Endothelial cell of umbilical vein (primary cell): ENCODE measurements around the gene HNRNPLL. TPM values are rescaled to one million over a fixed set of nuclear protein-coding genes. Genes with fewer than 3 reads are reported as not detected.

ENCODE experiments used
- BruUV-seq: library from RNA; stranded (reverse); fragments of 400-500 nt; replicated peaks from 2 replicates; lab custom pipeline; 2021; lab: Mats Ljungman, UMichigan
- CTCF ChIA-PET: fragments of 300-600, 350-600 bp; sonication (Branson Sonifier 250); formaldehyde crosslinking; loops from one replicate; lab custom pipeline; 2021; ENCODE audit warnings: antibody characterized with exemption, inconsistent platforms; lab: Charles Lee
- POLR2A ChIA-PET: fragments of 300-600, 350-600 bp; sonication (Branson Sonifier 250); formaldehyde crosslinking; loops from one replicate; lab custom pipeline; 2021; ENCODE audit warnings: antibody characterized with exemption, inconsistent platforms; lab: Charles Lee
- DNase-seq: peaks from one replicate; pipeline ENCODE4 v3.0.0-alpha.2; 2011; ENCODE audit warnings: low read depth, low spot score
- FAIRE-seq: peaks from 2 replicates; lab custom pipeline; 2011; peaks lifted over from hg19 to GRCh38; lab: Jason Lieb, UNC
- H2AFZ ChIP-seq: 2 replicates; pipeline ENCODE4 v1.6.0; 2012; ENCODE audit warnings: low read depth, low read length, control low read depth, inconsistent platforms
- H3K27ac ChIP-seq: 2 replicates; pipeline ENCODE4 v1.5.1; 2011; ENCODE audit warnings: low read depth, mild to moderate bottlenecking, control low read depth, low read length, moderate library complexity; ENCODE audit not compliant: insufficient read depth
- H3K27me3 ChIP-seq, 2 experiments: 2 replicates each; pipeline versions ENCODE4 v1.6.0 to v1.6.1; 2011; ENCODE audit warnings: low read length in 2 of 2, mixed read lengths in 1 of 2; ENCODE audit not compliant: control insufficient read depth in 2 of 2, insufficient read depth in 2 of 2
- H3K36me3 ChIP-seq, 2 experiments: 2 replicates in 1 of 2; 3 replicates in 1 of 2; pipeline ENCODE4 v1.5.1; 2011; ENCODE audit warnings: low read length in 2 of 2, mild to moderate bottlenecking in 1 of 2, moderate library complexity in 1 of 2; ENCODE audit not compliant: control insufficient read depth in 2 of 2, insufficient read depth in 2 of 2; ENCODE audit errors: extremely low read depth in 1 of 2
- H3K4me1 ChIP-seq: 3 replicates; pipeline ENCODE4 v1.5.1; 2011; ENCODE audit warnings: mild to moderate bottlenecking, low read length; ENCODE audit not compliant: control insufficient read depth, insufficient read depth; ENCODE audit errors: extremely low read depth
- H3K4me2 ChIP-seq: 2 replicates; pipeline ENCODE4 v1.6.1; 2011; ENCODE audit warnings: low read length, control low read depth, mixed read lengths; ENCODE audit not compliant: insufficient read depth
- H3K4me3 ChIP-seq, 3 experiments: fragments of 200-600 bp in 1 of 3; sonication (generic), shearing (Covaris generic) in 1 of 3; replicated peaks in 1 of 3; 2 replicates each; pipeline ENCODE4 v1.5.1; 2011 to 2016; ENCODE audit warnings: control low read depth in 3 of 3, low read length in 3 of 3, mild to moderate bottlenecking in 2 of 3, inconsistent platforms in 1 of 3, low read depth in 1 of 3, moderate library complexity in 1 of 3; ENCODE audit not compliant: insufficient read depth in 1 of 3
- H3K79me2 ChIP-seq: 2 replicates; pipeline ENCODE4 v1.6.0; 2012; ENCODE audit warnings: low read length, inconsistent platforms; ENCODE audit not compliant: control insufficient read depth, insufficient read depth
- H3K9ac ChIP-seq: replicated peaks from 2 replicates; pipeline ENCODE3; 2011; ENCODE audit warnings: low read length, control low read depth; ENCODE audit not compliant: insufficient read depth; ENCODE audit errors: extremely low read depth
- H3K9me1 ChIP-seq: replicated peaks from 3 replicates; pipeline ENCODE4 v1.6.0; 2011; ENCODE audit warnings: mild to moderate bottlenecking, low read length; ENCODE audit not compliant: control insufficient read depth, insufficient read depth; ENCODE audit errors: extremely low read depth
- H3K9me3 ChIP-seq: replicated peaks from 2 replicates; pipeline ENCODE4 v1.5.1; 2012; ENCODE audit warnings: low read length, inconsistent platforms; ENCODE audit not compliant: control insufficient read depth, insufficient read depth
- H4K20me1 ChIP-seq: replicated peaks from 2 replicates; pipeline ENCODE3; 2011; ENCODE audit warnings: mild to moderate bottlenecking, low read length; ENCODE audit not compliant: control insufficient read depth, insufficient read depth; ENCODE audit errors: extremely low read depth
- CTCF ChIP-seq, 2 donors: IDR thresholded peaks; 1 replicate in 1 of 2; 2 replicates in 1 of 2; pipeline ENCODE4 v1.5.1; 2011; ENCODE audit warnings: low read length in 2 of 2, mild to moderate bottlenecking in 2 of 2, moderate library complexity in 2 of 2, control low read depth in 1 of 2, inconsistent platforms in 1 of 2, low read depth in 1 of 2; ENCODE audit not compliant: insufficient read depth in 1 of 2; ENCODE audit errors: extremely low read depth in 1 of 2
- EZH2 ChIP-seq: IDR thresholded peaks from 2 replicates; pipeline ENCODE4 v1.6.1; 2012; ENCODE audit warnings: borderline replicate concordance, low read depth, mild to moderate bottlenecking, moderate library complexity, low read length, inconsistent platforms; ENCODE audit not compliant: severe bottlenecking
- FOS ChIP-seq: IDR thresholded peaks from 2 replicates; pipeline ENCODE4 v1.6.1; 2011; ENCODE audit warnings: mild to moderate bottlenecking, low read length, moderate library complexity, borderline replicate concordance; ENCODE audit not compliant: insufficient read depth
- GATA2 ChIP-seq: IDR thresholded peaks from 2 replicates; pipeline ENCODE4 v1.7.0; 2011; ENCODE audit warnings: low read depth, mild to moderate bottlenecking, moderate library complexity, mixed read lengths, low read length; ENCODE audit not compliant: insufficient read length, insufficient read depth
- JUN ChIP-seq: IDR thresholded peaks from 2 replicates; pipeline ENCODE4 v1.6.1; 2011; ENCODE audit warnings: borderline replicate concordance, low read depth; ENCODE audit not compliant: insufficient read length, insufficient read depth
- MAX ChIP-seq: IDR thresholded peaks from 2 replicates; pipeline ENCODE4 v1.6.1; 2011; ENCODE audit not compliant: insufficient read depth, insufficient read length
- MYC ChIP-seq: IDR thresholded peaks from one replicate; pipeline ENCODE4 v1.6.1; 2011; ENCODE audit warnings: mild to moderate bottlenecking, low read depth, low read length
- POLR2A ChIP-seq: IDR thresholded peaks from 2 replicates; pipeline ENCODE4 v1.6.1; 2012; ENCODE audit warnings: low read depth, mild to moderate bottlenecking, control low read depth, low read length
- POLR2AphosphoS5 ChIP-seq: IDR thresholded peaks from 2 replicates; pipeline ENCODE4 v1.6.1; 2012; ENCODE audit warnings: low read depth, mild to moderate bottlenecking, control low read depth, low read length, moderate library complexity; ENCODE audit not compliant: insufficient read depth
- dilution Hi-C: fragments of 300-500 bp; cut with MboI; formaldehyde crosslinking; loops from one replicate; pipeline ENCODE4 v1.15.0; 2019; ENCODE audit warnings: low sequenced_read_pairs; ENCODE audit not compliant: extremely low pct_ligation_motif_present
- intact Hi-C: fragments of 100-400 bp; cut with micrococcal nuclease; formaldehyde crosslinking; loops from one replicate; pipeline ENCODE4 v1.10.0; 2022
- polyA plus RNA-seq, 4 experiments: library from polyadenylated mRNA; depleted of rRNA in 3 of 4; stranded (reverse) in 3 of 4; unstranded in 1 of 4; fragments of >200 nt; gene quantifications; 2 replicates each; pipeline versions ENCODE4 v1.2.1 to v1.2.3, GENCODE V29; 2011 to 2012; ENCODE audit warnings: missing spikeins in 1 of 4
- total RNA-seq: library from RNA; stranded (reverse); gene quantifications from 2 replicates; pipeline ENCODE4 v1.2.3, GENCODE V29; 2021

HNRNPLL gene
- total and polyA plus RNA-seq, 2 donors (not counting 3 experiments of a cell fraction or from before 2014, with no cell fraction given), result 19.8 to 56.2 TPM

GRCh38 chr2:38549071-38549704 lies 53.5 kb downstream of the HNRNPLL start:
- H3K27ac ChIP-seq, result no peak overlapping the region
- ChIA-PET POLR2A (interaction anchor here (1.2 kb wide), 1 partner anchor 202 kb away, joined by 4 read pairs; the partner anchor contains the start of gene SRSF7), CTCF (interaction anchor here (0.7 to 2.8 kb wide), 5 partner anchors 8 to 33 kb away, joined by 3 to 10 read pairs (median 4); no protein-coding TSS in a partner anchor)
- H3K9me3 ChIP-seq, result no peaks in the 10 kb centered on the region
- H3K9ac ChIP-seq, result no peak overlapping the region
- TF ChIP-seq FOS (no peak), MAX (no peak), GATA2 (no peak), CTCF (IDR thresholded peaks at IDR 0.05; ENCODE audit: extremely low read depth in 1 of 2, insufficient read depth in 1 of 2, low read depth in 1 of 2, low read length in 2 of 2) (no peak), POLR2AphosphoS5 (no peak), EZH2 (no peak), MYC (no peak), POLR2A (no peak), JUN (no peak)
- no peaks in the 10 kb centered on the region for H3K4me1 ChIP-seq
- dilution Hi-C loops (no loop called here), intact Hi-C loops (no loop called here)
- H3K9me1 ChIP-seq, result no peaks in the 10 kb centered on the region
- H2AFZ ChIP-seq, result no peak overlapping the region
- no TSS peak for BruUV-seq
- no peaks in the 10 kb centered on the region for H3K27me3 ChIP-seq
- H3K36me3 ChIP-seq, result peaks cover 0 to 2% of the 10 kb centered on the region in 2 experiments
- no peak for FAIRE-seq
- H3K79me2 ChIP-seq, result no peaks in the 10 kb centered on the region
- no peak for DNase-seq
- no peak overlapping the region for H3K4me2 ChIP-seq
- H4K20me1 ChIP-seq, result no peaks in the 10 kb centered on the region
- no peak overlapping the region for H3K4me3 ChIP-seq
